Vagina (tissue), 2 donors: Measurements from ENCODE around the gene HECW1.

Source experiments
- POLR2A ChIP-seq, 2 donors: fragments of 450-650 bp; IDR thresholded peaks; one replicate each; pipeline ENCODE4 v1.6.1; 2017; ENCODE audit warnings: antibody characterized with exemption in 2 of 2, mild to moderate bottlenecking in 2 of 2, moderate library complexity in 2 of 2
- TF ChIP-seq, protein P1 (sequence below), 3 experiments: fragments of 450-650 bp in 2 of 3; fragments of 200-600 bp in 1 of 3; sonication (generic) in 1 of 3; IDR thresholded peaks; one replicate each; pipeline ENCODE4 v1.5.1; 2017 to 2019; ENCODE audit warnings: antibody characterized with exemption in 3 of 3, mild to moderate bottlenecking in 2 of 3, moderate library complexity in 2 of 3

DNA sequence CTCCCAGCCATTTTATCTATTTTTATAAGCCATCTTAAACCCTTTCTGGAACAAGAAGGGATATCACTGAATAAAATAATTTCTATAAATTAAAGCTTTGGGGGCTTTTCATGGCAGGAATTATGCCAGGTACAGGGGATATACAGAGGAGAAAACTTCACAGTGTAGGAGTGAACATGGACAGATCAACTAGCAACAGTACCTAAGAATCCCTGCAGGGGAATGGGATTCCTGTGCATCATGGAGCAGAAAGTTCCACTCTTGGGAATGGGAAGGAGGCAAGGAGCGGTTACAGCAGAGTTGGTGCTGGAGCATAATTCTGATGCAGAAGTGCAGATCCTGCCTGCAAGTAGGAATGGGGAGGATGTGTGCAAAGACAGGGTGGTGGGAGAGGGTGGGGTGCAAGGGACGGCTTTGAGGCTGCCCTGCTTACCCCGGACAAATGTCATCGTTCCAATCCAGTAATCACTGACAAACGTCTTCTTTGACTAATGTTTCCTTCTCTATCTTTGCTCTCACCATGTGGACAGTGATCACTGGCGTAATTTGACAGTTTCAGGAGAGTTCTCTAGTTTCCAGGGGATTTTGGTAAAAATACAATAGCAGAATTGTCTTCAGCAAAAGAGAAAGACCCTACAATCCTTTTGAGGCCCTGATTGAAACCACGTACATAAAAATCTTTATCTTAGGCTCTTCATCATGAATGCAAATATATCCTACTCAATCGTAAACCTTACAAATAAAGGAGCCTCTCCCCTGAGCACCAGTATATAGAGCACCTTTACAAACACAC lies 196.7 kb downstream of the HECW1 start:
- TF ChIP-seq, protein P1, sequence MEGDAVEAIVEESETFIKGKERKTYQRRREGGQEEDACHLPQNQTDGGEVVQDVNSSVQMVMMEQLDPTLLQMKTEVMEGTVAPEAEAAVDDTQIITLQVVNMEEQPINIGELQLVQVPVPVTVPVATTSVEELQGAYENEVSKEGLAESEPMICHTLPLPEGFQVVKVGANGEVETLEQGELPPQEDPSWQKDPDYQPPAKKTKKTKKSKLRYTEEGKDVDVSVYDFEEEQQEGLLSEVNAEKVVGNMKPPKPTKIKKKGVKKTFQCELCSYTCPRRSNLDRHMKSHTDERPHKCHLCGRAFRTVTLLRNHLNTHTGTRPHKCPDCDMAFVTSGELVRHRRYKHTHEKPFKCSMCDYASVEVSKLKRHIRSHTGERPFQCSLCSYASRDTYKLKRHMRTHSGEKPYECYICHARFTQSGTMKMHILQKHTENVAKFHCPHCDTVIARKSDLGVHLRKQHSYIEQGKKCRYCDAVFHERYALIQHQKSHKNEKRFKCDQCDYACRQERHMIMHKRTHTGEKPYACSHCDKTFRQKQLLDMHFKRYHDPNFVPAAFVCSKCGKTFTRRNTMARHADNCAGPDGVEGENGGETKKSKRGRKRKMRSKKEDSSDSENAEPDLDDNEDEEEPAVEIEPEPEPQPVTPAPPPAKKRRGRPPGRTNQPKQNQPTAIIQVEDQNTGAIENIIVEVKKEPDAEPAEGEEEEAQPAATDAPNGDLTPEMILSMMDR (IDR thresholded peaks at IDR 0.05): no peak
- no peak for TF ChIP-seq POLR2A (IDR thresholded peaks at IDR 0.05)
